MCF 10A (cell line): ENCODE results near the gene LRBA. TPM values are rescaled to one million over a fixed set of nuclear protein-coding genes. Genes with fewer than 3 reads are reported as not detected.

Source experiments
- BruUV-seq: library from RNA; stranded (reverse); fragments of 400-500 nt; replicated peaks from 2 replicates; lab custom pipeline; 2021; lab: Mats Ljungman, UMichigan
- CTCF ChIA-PET: fragments of 300-600 bp; sonication (Branson Sonifier 250); formaldehyde crosslinking; extraction: SDS; loops from one replicate; lab custom pipeline; 2021; ENCODE audit warnings: antibody characterized with exemption, inconsistent platforms; lab: Yijun Ruan, JAX
- POLR2A ChIA-PET: fragments of 300-600, 350-650 bp; sonication (Branson Sonifier 250); formaldehyde crosslinking; extraction: SDS; loops from one replicate; lab custom pipeline; 2020; ENCODE audit warnings: antibody characterized with exemption, inconsistent platforms; lab: Yijun Ruan, JAX
- DNase-seq: peaks from one replicate; pipeline ENCODE4 v3.0.0-alpha.2; 2018; ENCODE audit not compliant: unreplicated experiment
- H3K27ac Mint-ChIP-seq: one replicate; pipeline ENCODE4 v1.8.0; 2022; ENCODE audit warnings: mild to moderate bottlenecking, low read depth, mixed read lengths; ENCODE audit not compliant: unreplicated experiment
- H3K27me3 Mint-ChIP-seq: one replicate; pipeline ENCODE4 v1.8.0; 2022; ENCODE audit warnings: mixed read lengths; ENCODE audit not compliant: insufficient read depth, unreplicated experiment
- H3K36me3 Mint-ChIP-seq: one replicate; pipeline ENCODE4 v1.8.0; 2022; ENCODE audit warnings: mild to moderate bottlenecking, moderate library complexity, mixed read lengths; ENCODE audit not compliant: insufficient read depth, unreplicated experiment
- H3K4me1 Mint-ChIP-seq: one replicate; pipeline ENCODE4 v1.8.0; 2022; ENCODE audit warnings: mixed read lengths; ENCODE audit not compliant: insufficient read depth, unreplicated experiment
- H3K4me3 Mint-ChIP-seq: one replicate; pipeline ENCODE4 v1.8.0; 2022; ENCODE audit warnings: mild to moderate bottlenecking, moderate library complexity, mixed read lengths; ENCODE audit not compliant: unreplicated experiment
- H3K9me3 Mint-ChIP-seq: one replicate; pipeline ENCODE4 v1.8.0; 2022; ENCODE audit warnings: mixed read lengths; ENCODE audit not compliant: unreplicated experiment
- CTCF ChIP-seq: fragments of 200-600 bp; IDR thresholded peaks from one replicate; pipeline ENCODE4 v1.8.0; 2022; ENCODE audit warnings: antibody characterized with exemption, mild to moderate bottlenecking; ENCODE audit not compliant: unreplicated experiment
- intact Hi-C: fragments of 100-400 bp; cut with micrococcal nuclease; formaldehyde crosslinking; loops from 2 replicates; pipeline ENCODE4 v1.14.1; 2022
- total RNA-seq: library from RNA; stranded (reverse); gene quantifications from 2 replicates; pipeline ENCODE4 v1.2.3, GENCODE V29; 2022

LRBA gene
- total RNA-seq, 1 experiment from 2014 or later, result 64.5 TPM

DNA sequence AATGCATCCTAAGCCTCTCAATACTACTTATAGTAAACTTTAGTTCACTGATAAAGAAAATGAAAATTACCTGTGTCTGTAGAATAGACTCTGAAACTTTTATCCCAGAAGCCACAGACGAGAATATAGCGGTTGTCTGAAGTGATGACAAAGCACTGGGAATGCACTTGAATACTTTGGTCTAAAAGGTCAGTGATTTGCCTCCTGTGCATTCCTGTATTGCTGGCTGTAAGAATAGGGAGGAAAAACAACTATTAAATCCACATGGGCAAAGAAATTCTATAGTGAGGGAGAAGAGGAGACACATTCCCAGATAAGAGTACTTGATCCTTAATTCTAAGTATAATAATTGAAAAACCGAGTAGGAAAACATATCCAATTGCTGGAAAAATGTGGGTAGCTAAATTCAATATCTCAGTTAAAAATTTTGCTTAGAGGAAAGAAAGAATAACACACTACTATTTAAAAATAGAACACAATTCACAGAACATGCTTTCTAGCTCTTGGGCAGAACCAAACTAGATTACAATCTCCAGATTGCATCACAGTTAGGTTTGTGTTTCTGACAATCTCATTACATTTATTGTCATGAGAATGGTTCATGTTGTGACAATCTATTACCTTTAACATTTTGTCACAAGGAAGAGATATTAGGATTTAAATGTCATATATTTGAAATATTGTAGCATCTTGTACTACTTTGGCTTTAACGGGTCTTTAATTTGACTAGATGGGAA lies 704.8 kb downstream of the LRBA start:
- TF ChIP-seq CTCF, result no peak
- no peak for DNase-seq

GRCh38 chr4:150308824-150309472 lies 706.1 kb downstream of the LRBA start:
- no TSS peak for BruUV-seq

More for the DNA sequence above, 704.8 kb downstream of the LRBA start:
- no peak overlapping the region for H3K4me3 Mint-ChIP-seq
- peaks cover 16% of the 10 kb centered on the region for H3K36me3 Mint-ChIP-seq
- POLR2A ChIA-PET, result no interaction called here
- no peaks in the 10 kb centered on the region for H3K27me3 Mint-ChIP-seq
- CTCF ChIA-PET, result interaction anchor here (0.6 to 1.6 kb wide), 2 partner anchors 12 to 30 kb away, joined by 3 to 4 read pairs; no protein-coding TSS in a partner anchor
- H3K9me3 Mint-ChIP-seq, result no peaks in the 10 kb centered on the region
- H3K27ac Mint-ChIP-seq, result peak overlapping the region; percentile 27
- no TSS peak for BruUV-seq
- peaks cover 14% of the 10 kb centered on the region for H3K4me1 Mint-ChIP-seq
- intact Hi-C loops, result no loop called here

GRCh38 chr4:150306719-150307118 lies 708.4 kb downstream of the LRBA start:
- no peaks in the 10 kb centered on the region for H3K27me3 Mint-ChIP-seq
- H3K36me3 Mint-ChIP-seq, result peaks cover 6% of the 10 kb centered on the region
- H3K4me3 Mint-ChIP-seq, result no peak overlapping the region
- BruUV-seq, result no TSS peak
- ChIA-PET POLR2A (interaction anchor here (0.7 to 1.2 kb wide), 3 partner anchors 522 to 706 kb away, joined by 3 to 7 read pairs (median 6); no protein-coding TSS in a partner anchor), CTCF (interaction anchor here (1.5 kb wide), 1 partner anchor 9 kb away, joined by 4 read pairs; no protein-coding TSS in a partner anchor)
- DNase-seq, result no peak
- H3K27ac Mint-ChIP-seq, result peak overlapping the region; percentile 98
- no peaks in the 10 kb centered on the region for H3K9me3 Mint-ChIP-seq
- intact Hi-C loops, result no loop called here
- peaks cover 21% of the 10 kb centered on the region for H3K4me1 Mint-ChIP-seq
- TF ChIP-seq CTCF, result no peak

More at GRCh38 chr4:150308824-150309472, 706.1 kb downstream of the LRBA start:
- H3K27ac Mint-ChIP-seq, result no peak overlapping the region
- H3K4me1 Mint-ChIP-seq, result peaks cover 21% of the 10 kb centered on the region
- peaks cover 11% of the 10 kb centered on the region for H3K36me3 Mint-ChIP-seq
- H3K4me3 Mint-ChIP-seq, result no peak overlapping the region
- CTCF ChIA-PET, result interaction anchor here (1.0 to 1.6 kb wide), 2 partner anchors 9 to 11 kb away, joined by 4 read pairs; no protein-coding TSS in a partner anchor
- H3K27me3 Mint-ChIP-seq, result no peaks in the 10 kb centered on the region
- no peak for TF ChIP-seq CTCF
- H3K9me3 Mint-ChIP-seq, result no peaks in the 10 kb centered on the region
- peak; percentile 44 for DNase-seq
- POLR2A ChIA-PET, result interaction anchor here (0.9 kb wide), 1 partner anchor 10 kb away, joined by 4 read pairs; no protein-coding TSS in a partner anchor
- intact Hi-C loops, result no loop called here

- Mint-ChIP-seq H3K9me3 (no peaks in the 10 kb centered on the region), H3K27me3 (no peaks in the 10 kb centered on the region), H3K4me3 (peak overlapping the region; percentile 48), H3K4me1 (peaks cover 21% of the 10 kb centered on the region), H3K27ac (peak overlapping the region; percentile 98), H3K36me3 (peaks cover 6% of the 10 kb centered on the region)
- intact Hi-C loops, result no loop called here
- CTCF ChIA-PET, result interaction anchor here (0.6 to 1.5 kb wide), 4 partner anchors 8 to 559 kb away, joined by 3 to 9 read pairs (median 4); no protein-coding TSS in a partner anchor
- BruUV-seq, result no TSS peak
- peak; percentile 55 for DNase-seq
- POLR2A ChIA-PET, result interaction anchor here (0.6 to 1.2 kb wide), 4 partner anchors 37 to 561 kb away, joined by 3 to 7 read pairs (median 4); no protein-coding TSS in a partner anchor
- TF ChIP-seq CTCF, result no peak
These were observed 709.1 kb downstream of the LRBA start for GRCh38 chr4:150305995-150306394.
